DMS114 treated with DMSO at 0.1 percent for 48 hours (cell line): ENCODE data around the gene EEF1G.
"Not testable (repeated sequence)": the region's sequence is repeated elsewhere in the genome, so short reads cannot be mapped to it uniquely, and the experiment has no call there.

ENCODE experiments used
- DNase-seq: peaks from one replicate; lab custom pipeline; 2025; ENCODE audit not compliant: unreplicated experiment; lab: John Stamatoyannopoulos, UW

EEF1G gene

DNA sequence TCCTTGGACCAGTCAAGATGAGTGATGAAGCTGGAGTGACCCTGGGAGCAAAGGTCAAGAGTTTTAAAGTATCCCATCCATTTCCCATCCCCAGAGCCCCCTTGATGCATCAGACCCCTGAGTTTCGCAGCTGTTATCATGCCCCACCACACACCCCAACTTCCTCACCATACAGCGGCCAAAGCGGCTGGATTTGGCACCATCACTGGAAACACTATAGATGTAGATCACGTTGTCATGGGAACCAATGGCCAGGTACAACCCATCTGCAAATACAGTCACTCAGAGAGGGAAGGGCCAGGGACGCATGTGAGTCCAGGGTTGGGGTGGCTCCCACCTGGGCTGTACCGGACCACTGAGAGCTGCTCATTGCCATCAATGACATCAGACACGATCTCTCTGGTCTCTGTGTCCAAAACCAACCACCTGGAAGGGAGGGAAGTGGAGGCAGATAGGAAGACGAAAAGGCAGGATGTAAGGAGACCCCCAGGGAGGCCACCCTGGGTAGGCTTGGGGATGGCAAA is 30.1 kb upstream of the EEF1G start:
- no peak for DNase-seq

DNA sequence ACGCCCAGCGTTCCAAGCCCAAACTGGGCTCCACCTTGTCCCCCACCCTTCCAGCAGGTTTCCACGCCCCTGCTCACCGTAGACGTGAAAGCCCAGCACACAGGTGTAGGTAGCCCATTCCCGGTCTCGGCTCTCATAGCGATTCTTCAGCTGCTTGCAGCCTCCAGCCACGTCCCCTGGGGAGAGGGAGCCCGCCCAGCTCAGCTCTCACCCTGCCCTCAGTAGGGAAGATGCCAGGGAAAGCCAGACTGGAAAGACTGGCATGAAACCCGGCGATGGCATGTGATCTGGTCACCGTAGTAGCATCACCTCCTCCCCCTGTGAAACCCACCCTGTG is 29.3 kb upstream of the EEF1G start:
- DNase-seq = no peak

DNA sequence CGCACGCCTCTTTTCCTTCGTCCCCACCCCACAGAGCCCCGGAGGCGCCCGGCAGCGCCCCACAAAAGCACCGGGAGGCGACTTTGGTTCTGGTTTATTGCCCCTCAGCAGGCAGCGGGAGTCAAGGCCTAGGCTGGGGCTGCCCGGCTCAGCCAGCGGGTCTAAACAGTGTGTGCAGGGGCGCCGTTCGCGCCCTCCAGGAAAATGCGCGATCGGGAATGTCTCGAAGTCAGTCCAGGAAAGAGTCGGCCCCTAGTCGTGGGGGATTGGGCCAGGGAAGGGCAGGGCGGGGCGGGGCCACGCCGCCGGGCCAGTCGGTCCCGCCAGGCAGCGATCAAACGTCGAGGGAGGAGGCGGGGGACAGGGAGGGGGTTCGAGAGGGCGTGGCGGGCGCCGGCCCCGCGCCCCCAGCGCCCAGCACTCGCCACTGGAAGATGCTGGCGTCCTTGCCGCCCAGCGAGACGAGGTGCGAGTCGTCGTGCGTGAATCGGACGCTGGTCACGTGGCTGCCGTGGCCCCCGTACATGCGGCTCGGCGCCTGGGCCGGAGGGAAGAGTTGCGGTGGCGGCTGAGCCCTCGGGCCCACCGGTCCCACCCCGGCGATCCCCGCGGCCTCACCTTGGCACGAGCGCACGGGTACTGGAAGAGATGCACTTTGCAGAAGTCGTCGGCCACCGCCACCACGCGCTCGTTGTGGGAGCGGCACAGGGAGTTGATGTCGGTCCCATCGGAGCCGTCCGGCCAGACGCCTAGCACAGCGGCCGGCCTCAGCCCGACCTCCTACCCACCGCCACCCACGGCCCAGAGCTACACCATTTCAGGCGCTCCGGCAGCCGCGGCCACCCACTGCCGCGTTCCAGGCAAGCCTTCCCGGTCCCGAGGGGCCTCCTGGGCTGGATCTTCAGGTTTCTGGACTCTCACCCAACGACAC is 28.7 kb upstream of the EEF1G start:
- DNase-seq = no peak

DNA sequence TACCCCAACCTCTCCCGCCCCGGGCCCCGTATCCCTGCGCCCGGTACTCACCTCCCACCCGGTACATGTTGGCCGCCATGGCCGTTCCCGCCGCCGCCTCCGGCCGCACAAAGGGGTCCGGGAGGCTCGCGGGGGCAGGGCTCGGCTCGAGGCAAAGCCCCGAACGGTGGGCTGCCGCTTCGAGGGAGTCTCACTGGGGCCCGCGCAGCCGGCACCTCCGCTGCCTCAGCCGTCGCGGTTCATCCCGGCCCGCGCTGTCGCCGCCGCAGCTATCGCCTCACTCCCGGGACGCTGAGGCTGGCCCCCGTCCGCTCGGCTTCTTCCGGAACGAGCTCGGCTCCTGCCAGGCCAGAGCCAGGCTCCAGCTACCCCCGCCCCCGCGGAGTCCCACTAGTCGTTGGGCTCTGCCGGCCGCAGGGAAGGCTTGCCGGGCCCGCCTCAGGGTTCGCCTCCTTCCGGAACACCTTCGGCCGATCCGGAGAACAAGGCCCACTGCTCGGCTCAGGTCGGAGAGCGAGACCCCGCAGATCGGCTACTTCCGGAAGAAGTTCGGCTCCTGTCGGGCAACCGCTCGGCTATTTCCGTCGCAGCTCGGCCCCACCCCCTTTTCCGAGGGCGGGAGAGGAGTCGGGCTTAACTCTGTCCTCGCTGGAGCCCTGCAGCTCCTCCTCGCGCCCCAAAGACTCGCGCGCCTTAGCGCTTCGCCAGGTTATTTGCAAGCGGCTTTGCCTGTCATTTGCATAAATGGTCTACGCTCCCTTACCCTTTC is 27.9 kb upstream of the EEF1G start, which contains the start of gene MTA2:
Gene MTA2, minus strand, starts transcription at position 494 of the 769 bp plus-strand sequence. Its CDS starts 415 bp downstream, at position 79.
- DNase-seq = peak; percentile 94

DNA sequence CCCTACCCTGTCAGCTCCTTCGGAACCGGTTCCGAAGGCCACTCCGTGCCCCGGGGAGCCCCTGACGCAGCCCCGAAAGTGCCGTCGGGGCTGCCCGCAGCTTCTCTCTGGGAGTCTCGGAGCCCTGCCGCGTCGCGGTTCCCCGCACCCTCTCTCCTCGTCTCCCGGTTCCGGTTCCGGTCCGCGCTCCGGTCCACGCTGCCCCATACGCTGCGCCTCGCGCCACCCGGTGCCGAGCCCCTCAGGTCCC is 27.4 kb upstream of the EEF1G start:
- DNase-seq = no peak

DNA sequence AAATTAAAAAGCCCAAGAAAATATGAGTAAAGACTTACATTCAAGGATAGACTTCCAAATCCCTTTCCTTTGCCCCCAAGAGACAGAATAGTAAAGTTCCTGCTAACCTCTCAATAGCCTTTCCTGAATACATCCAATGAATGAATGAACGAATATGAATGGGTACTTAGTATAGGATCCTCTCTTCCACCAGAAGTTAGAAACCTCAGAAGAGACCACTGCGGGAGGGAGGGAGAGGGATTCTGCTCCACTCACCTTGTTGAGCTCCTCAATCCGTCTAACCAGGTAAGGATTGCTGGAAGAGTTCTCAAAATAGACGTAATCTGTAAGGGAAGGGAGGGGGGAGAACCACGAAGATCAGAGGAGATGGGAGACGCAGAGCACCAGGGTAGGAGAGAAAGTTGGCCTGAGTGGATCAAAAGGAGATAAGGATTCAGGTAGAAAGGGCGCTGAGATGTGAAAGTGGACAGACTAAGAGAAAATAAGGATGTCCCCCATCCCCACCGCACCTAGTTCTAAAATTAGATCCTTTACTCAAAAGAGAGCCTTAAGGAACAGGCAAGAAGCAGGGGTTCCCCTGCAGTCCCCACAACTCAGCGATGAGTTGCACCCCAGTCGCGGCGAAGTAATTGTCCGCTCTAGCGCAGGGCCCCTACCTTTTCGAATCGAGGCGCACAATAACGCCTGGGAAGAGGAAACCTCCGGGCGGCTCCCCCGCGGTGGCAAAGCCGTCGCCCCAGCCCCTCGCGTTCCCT is 26.9 kb upstream of the EEF1G start:
- DNase-seq = no peak

DNA sequence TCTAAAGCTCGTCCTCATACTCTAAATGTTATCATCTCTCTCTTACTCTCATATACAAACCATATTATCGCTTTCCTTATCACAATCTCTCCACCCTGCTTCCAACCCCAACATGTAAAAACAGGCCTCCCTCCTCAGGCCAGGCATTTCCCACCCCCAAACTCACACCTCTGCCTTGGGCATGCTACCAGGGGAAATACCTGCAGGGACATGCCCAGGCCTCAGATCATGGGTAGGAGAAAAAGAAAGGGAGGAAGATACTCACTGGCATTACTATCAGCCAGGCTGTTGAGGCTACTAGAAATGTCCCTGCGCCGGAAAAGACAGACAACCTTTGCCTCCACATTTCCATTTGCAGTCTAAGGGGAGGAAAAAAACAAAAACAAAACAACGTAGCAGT is 26.2 kb upstream of the EEF1G start:
- no peak for DNase-seq

DNA sequence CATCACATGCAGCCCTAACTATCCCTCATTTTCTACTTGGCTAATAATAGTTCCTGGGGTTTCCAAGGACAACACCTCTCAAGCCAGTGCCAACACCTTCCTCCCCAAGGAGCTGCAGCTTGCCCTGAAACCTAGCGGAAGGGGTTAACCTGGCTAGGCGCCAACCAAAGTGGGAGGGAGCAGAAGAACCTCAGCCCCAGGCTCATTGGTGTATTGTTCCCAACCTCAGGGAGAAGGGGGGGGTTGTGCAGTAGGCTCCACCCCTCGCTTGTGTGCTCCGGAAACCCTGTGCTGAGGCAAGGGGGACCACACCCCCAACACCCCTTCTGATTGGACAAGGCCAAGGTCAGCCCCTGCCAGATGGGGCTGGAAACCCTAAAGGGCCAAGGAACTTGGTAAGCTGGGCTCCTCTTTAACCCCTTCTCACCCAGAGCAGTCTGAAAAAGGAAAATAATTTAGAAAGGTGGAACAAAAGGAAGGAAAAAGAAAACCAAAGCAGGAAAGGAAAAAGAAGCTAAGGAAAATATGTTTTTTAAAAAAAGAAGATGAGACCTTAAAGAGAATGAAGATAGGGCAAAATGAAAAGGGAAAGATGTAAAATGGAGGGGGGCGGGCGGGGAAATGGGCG is 25.5 kb upstream of the EEF1G start:
- DNase-seq = peak; percentile 35

DNA sequence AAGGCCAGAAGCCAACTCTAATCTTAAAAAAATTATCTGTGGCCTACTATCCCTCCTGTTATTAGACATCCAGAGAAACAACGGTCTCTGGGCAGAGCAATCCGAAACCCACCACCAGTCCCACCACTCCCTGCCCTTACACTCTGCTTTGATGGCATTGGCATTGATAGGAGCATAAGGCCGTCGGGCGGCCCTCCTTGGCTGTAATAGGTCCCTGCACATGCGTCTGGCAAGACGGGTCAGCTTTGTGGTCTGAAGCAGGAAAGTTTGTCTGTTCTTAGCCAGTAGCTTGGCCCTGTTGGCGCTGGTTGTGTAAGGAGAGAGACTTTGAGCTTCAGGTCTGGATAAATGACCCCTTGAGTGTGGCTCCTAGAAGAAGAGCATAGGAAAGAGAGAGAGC is 21.4 kb upstream of the EEF1G start:
- no peak for DNase-seq

DNA sequence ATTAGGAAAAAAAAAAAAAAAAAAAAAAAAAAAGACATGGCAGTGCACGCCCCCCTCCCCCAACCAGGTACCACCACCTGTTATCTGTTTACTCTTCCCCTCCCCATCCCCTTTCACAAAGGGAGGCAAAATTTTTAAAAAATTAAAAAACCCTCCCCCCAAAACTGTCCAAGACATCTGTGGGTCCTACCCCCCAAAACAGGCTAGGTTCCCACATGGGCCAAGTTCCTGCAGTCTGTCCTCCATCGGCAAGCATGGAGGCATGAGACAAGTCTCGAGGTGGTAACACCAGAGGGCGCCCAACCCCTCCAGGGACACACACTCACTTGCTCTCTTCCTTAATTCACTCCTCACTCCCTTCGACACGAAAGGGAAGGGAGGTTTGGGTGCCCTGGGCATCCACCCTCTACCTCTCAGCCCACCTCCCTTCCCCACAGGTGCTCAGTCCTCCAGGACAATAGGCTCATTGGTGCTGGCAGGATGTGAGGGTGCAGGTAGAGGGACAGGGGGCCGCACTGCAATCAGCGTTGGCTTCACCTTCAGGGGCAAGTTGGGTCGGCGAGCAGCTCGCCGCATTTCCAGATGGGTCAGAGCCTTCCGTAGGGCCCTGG is 19.8 kb upstream of the EEF1G start:
- DNase-seq = peak; percentile 54

DNA sequence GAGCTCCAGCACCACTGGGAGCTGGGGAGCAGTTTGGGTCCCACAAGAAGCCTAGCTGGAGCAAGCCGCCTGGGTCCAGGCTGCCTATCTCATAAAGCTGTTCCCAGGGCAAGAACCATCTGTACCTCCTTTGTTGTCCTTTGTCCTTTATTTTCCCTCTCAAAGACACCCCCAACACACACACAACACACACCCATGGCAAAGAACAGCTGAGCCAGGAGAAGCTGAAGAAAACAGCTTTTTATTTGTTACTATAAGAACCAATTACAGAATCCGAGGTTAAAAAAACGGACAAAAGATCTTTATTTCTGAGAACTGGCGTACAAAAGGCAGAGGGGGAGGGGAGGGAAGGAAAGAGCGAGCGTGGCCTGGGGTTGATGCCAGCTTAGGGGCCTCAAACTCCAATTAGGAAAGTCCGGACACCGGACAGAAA is 19.3 kb upstream of the EEF1G start:
- no peak for DNase-seq

DNA sequence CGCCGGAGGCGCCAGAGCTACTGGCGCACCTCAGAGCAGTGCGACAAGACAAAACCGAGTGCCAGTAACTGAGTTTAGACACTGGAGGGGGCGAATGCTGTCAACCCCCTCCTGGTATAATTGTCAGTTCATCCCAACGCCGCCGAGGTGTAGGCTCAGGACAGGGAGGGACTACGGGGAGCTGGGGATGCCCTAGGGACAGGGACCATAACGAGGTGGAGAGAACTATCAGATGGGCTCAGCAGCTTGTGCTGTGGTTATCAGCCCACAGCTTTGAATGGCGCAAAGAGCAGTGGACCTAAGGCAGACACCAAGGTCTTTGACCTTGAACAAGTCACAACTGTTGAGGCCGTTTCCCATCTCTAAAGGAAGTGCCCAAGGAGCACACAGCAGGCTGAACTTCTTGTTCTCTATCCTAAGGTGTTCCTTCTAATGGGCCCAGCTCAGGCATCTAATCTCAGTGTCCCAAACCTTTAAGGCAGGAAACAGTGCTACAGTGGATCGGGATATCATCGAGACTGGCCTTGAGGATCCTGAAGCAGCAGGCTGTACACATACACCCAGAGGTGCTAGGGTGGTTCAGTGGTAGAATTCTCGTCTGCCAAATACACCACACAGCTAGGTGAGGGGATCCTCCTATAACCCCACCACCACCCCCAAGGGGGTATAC is 18.6 kb upstream of the EEF1G start:
- no peak for DNase-seq

DNA sequence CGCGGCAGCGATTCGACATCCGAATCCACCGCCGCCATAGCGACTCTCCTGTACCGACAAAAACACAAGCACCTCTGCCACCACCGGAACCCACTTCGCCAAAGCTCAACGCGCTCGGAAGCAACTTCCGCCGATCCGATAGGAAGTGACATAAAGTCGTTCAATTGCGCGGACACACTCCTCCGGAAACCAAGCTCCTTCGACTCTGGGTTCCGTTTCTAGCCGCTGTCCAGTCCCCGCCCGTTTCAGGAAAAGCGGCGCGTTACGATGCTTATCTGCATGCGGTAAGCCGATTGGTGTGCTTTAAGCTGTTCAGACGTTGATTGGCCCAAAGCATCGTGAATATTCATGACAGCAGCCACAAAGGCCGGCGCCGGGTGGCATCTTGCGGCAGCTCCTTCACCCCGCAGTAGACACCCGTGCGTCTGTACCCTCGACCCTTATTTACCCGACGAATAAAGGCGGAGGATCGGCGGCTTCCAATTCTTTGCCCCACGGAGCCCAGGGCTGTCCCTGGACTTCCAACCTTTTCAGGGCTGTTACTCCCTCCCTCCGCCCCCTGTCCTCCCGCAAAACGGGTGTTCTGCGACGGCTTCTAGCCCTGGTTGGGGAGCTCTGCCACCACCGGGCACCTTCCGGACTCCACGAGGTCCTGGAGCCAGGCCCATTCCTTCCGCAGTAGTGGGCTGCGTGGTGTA is 17.9 kb upstream of the EEF1G start, which contains the start of gene TUT1:
Gene TUT1, minus strand, starts transcription at position 76 of the 698 bp plus-strand sequence. Its CDS starts 38 bp downstream, at position 38.
- peak; percentile 99 for DNase-seq

DNA sequence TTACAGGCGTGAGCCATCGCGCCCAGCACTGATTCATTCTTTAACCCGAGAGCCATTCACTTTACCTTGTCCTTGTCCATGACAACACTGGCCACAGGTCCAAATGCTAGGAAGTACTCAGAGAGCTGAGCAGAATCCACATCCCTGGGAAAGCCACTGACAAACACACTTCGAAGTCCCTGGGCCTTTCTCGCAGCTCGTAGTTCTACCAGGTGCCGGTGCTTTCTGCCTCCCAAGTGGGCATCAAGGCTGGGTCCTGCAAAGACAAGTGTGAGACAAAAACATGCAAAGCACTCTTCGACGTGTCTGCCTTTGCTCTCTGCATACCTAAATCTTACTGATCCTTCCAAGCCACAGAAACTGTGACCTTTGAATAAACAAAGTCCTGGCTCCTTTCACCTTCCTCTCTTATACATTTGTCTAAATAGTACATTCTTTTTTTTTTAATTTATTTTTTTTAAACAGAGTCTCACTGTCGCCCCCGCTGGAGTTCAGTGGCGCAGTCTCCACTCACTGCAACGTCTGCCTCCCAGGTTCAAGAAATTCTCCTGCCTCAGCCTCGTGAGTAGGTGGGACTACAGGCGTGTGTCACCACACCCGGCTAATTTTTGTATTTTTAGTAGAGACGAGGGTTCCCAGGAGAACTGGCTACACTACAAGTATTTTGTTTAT is 15.4 kb upstream of the EEF1G start:
- peak; percentile 18 for DNase-seq

DNA sequence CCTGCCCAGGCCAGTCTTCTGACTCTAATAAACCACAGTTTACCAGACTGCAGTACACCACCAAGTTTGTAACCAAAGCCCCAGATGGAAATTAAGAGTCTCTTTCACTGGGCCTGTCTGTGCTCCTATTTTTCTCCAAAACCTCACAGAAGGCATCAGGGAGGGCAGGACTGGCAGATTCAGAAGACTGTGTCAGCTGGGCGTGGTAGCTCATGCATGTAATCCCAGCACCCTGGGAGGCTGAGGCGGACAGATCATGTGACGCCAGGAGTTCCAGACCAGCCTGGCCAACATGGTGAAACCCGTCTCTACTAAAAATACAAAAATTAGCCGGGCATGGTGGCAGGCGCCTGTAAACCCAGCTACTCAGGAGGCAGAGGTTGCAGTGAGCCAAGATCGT is 11.7 kb upstream of the EEF1G start:
- DNase-seq = not testable (repeated sequence)

DNA sequence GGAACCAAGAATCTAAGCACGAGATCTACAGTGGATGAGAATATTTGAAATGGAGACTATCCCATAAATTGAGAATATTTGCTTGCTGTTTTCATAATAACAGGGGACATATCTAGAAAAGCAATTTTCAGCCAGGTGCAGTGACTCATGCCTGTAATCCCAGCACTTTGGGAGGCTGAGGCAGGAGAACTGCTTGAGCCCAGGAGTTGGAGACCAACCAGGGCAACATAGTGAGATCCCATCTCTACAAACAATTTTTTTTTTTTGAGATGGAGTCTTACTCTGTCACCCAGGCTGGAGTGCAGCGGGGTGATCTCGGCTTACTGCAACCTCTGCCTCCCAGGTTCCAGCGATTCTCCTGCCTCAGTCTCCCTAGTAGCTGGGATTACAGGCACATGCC is 8.0 kb upstream of the EEF1G start:
- not testable (repeated sequence) for DNase-seq

DNA sequence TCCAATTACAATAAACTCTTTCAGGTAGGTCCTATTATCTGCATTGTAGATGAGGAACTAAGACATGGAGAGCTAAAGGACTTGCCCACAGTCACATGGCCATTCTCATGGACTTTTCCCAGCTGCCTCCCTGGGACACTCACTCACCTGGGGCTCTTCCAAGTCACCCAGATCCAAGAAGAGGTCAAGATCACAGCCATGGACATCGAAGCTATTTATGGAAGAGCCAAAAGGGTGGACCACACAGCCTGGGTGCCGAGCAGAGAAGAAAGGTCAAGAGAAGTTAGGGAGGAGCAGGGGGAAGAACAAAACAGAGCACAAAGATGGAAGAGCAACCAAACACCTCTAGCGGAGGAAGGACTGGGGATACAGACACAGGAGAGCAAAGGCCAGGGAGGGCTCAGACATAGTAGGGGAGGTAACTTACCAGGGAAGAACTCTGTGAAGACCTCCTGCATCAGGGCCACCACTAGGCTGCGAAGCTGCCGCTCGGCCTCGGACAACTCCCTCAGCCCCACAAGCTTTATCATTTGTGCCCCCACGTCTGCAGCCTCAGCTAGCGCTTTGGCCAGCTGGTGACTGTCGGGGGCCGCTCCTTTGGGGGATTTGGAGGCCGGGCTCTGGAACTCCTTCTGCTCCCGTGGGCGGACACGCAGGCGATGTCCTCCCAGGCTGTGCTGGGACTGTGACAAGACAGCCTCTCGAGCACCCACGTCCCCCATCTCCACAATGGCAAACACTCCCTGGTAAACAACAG is 7.4 kb upstream of the EEF1G start:
- DNase-seq = no peak

DNA sequence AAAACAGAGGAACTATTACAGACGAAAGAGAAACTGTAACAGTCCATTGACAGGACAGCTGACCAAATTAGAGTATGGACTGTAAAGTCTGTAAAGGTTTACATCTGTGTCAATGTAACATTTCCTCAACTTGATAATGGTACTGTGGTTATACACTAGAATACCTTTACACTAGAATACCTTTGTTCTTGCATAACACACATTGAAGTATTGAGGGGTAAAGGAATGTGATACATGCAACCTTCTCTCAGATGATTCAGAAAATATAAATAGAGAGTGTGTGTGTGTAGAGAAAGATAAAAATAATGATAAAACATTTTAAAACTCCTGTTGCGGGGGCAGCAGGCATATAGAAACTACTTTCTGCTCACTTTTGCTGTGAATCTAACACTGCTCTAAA is 5.6 kb upstream of the EEF1G start:
- no peak for DNase-seq
